ENCODE results near the gene ZDHHC14.

GRCh38 chr6:157562997-157563396, 182.0 kb downstream of the ZDHHC14 start:
- TF ChIP-seq CSRNP3 (CRISPR knock-in tag; IDR thresholded peaks at IDR 0.05) (no peak), PATZ1 (CRISPR knock-in tag; IDR thresholded peaks at IDR 0.05; ENCODE audit: borderline replicate concordance) (no peak), ARNTL (CRISPR knock-in tag; IDR thresholded peaks at IDR 0.05; ENCODE audit: borderline replicate concordance, low read depth) (no peak), SNAI2 (CRISPR knock-in tag; IDR thresholded peaks at IDR 0.05) (no peak), CREB5 (CRISPR knock-in tag; IDR thresholded peaks at IDR 0.05; ENCODE audit: low read depth) (no peak)

All from SK-N-SH treated with all-trans-retinoic acid at 6 μM for 48 hours (cell line).